ENCODE measurements around the gene FHIT.
A peak's percentile ranks its signal among the peaks of the same experiment; 100 is the strongest.

The FHIT gene

GRCh38 chr3:59750391-59750790 lies 1500.9 kb downstream of the FHIT start:
- Histone ChIP-seq H3K79me2 (ENCODE audit: control insufficient read depth, insufficient read depth, low read length) (no peaks in the 10 kb centered on the region), H3K4me2 (ENCODE audit: low read length) (no peak overlapping the region), H4K5ac (ENCODE audit: low read length) (no peak overlapping the region), H2BK5ac (ENCODE audit: low read length) (no peak overlapping the region), H2BK120ac (ENCODE audit: low read depth, low read length) (no peak overlapping the region), H3K79me1 (ENCODE audit: low read length) (no peaks in the 10 kb centered on the region), H3K4me1 (ENCODE audit: control insufficient read depth, low read depth, low read length) (peaks cover 4% of the 10 kb centered on the region), H3K56ac (ENCODE audit: low read length) (no peak overlapping the region), H3K36me3 (ENCODE audit: control insufficient read depth, insufficient read depth, low read length) (no peaks in the 10 kb centered on the region), H2BK15ac (replicated peaks; ENCODE audit: low read depth) (no peak overlapping the region), H3K23ac (ENCODE audit: low read length) (no peak overlapping the region), H3K4ac (ENCODE audit: low read depth, low read length) (no peak overlapping the region), H3K9ac (ENCODE audit: low read length) (no peak overlapping the region), H3K4me3 (ENCODE audit: low read length) (no peak overlapping the region), H2AK5ac (ENCODE audit: low read length) (no peak overlapping the region), H3K27ac (ENCODE audit: low read depth, low read length) (no peak overlapping the region), H3K27me3 (ENCODE audit: insufficient read depth, low read length, poor library complexity) (no peaks in the 10 kb centered on the region), H3K18ac (ENCODE audit: low read length) (no peak overlapping the region), H4K8ac (ENCODE audit: low read depth, low read length) (no peak overlapping the region)
- no CpG with 5 or more reads among the region's 1 CpG for WGBS (ENCODE audit: extremely low coverage, insufficient coverage, low lambda C conversion rate)
- no peak for DNase-seq

GRCh38 chr3:59749291-59749690 lies 1502.0 kb downstream of the FHIT start:
- Histone ChIP-seq H4K5ac (ENCODE audit: low read length) (no peak overlapping the region), H3K9ac (ENCODE audit: low read length) (no peak overlapping the region), H3K27me3 (ENCODE audit: insufficient read depth, low read length, poor library complexity) (no peaks in the 10 kb centered on the region), H3K79me2 (ENCODE audit: control insufficient read depth, insufficient read depth, low read length) (no peaks in the 10 kb centered on the region), H4K8ac (ENCODE audit: low read depth, low read length) (no peak overlapping the region), H3K18ac (ENCODE audit: low read length) (no peak overlapping the region), H2BK5ac (ENCODE audit: low read length) (no peak overlapping the region), H2BK15ac (replicated peaks; ENCODE audit: low read depth) (no peak overlapping the region), H3K79me1 (ENCODE audit: low read length) (no peaks in the 10 kb centered on the region), H3K56ac (ENCODE audit: low read length) (no peak overlapping the region), H3K4ac (ENCODE audit: low read depth, low read length) (no peak overlapping the region), H3K4me3 (ENCODE audit: low read length) (no peak overlapping the region), H3K4me2 (ENCODE audit: low read length) (no peak overlapping the region), H3K23ac (ENCODE audit: low read length) (no peak overlapping the region), H3K4me1 (ENCODE audit: control insufficient read depth, low read depth, low read length) (no peaks in the 10 kb centered on the region), H3K27ac (ENCODE audit: low read depth, low read length) (no peak overlapping the region), H3K36me3 (ENCODE audit: control insufficient read depth, insufficient read depth, low read length) (no peaks in the 10 kb centered on the region), H2AK5ac (ENCODE audit: low read length) (no peak overlapping the region), H2BK120ac (ENCODE audit: low read depth, low read length) (no peak overlapping the region)
- DNase-seq = no peak
- WGBS (ENCODE audit: extremely low coverage, insufficient coverage, low lambda C conversion rate) = no CpG with 5 or more reads among the region's 6 CpGs

GRCh38 chr3:59746585-59746984 lies 1504.7 kb downstream of the FHIT start:
- Histone ChIP-seq H2BK5ac (ENCODE audit: low read length) (no peak overlapping the region), H3K79me1 (ENCODE audit: low read length) (no peaks in the 10 kb centered on the region), H2AK5ac (ENCODE audit: low read length) (no peak overlapping the region), H4K5ac (ENCODE audit: low read length) (no peak overlapping the region), H3K79me2 (ENCODE audit: control insufficient read depth, insufficient read depth, low read length) (no peaks in the 10 kb centered on the region), H3K4me2 (ENCODE audit: low read length) (no peak overlapping the region), H3K4me1 (ENCODE audit: control insufficient read depth, low read depth, low read length) (no peaks in the 10 kb centered on the region), H3K36me3 (ENCODE audit: control insufficient read depth, insufficient read depth, low read length) (no peaks in the 10 kb centered on the region), H2BK120ac (ENCODE audit: low read depth, low read length) (no peak overlapping the region), H3K56ac (ENCODE audit: low read length) (no peak overlapping the region), H3K18ac (ENCODE audit: low read length) (no peak overlapping the region), H3K4me3 (ENCODE audit: low read length) (no peak overlapping the region), H2BK15ac (replicated peaks; ENCODE audit: low read depth) (no peak overlapping the region), H4K8ac (ENCODE audit: low read depth, low read length) (no peak overlapping the region), H3K23ac (ENCODE audit: low read length) (no peak overlapping the region), H3K27ac (ENCODE audit: low read depth, low read length) (no peak overlapping the region), H3K4ac (ENCODE audit: low read depth, low read length) (no peak overlapping the region), H3K27me3 (ENCODE audit: insufficient read depth, low read length, poor library complexity) (no peaks in the 10 kb centered on the region), H3K9ac (ENCODE audit: low read length) (no peak overlapping the region)
- WGBS (ENCODE audit: extremely low coverage, insufficient coverage, low lambda C conversion rate) = no CpG with 5 or more reads among the region's 3 CpGs
- DNase-seq = no peak

- Histone ChIP-seq H4K8ac (ENCODE audit: low read depth, low read length) (no peak overlapping the region), H3K4me2 (ENCODE audit: low read length) (no peak overlapping the region), H3K4me3 (ENCODE audit: low read length) (no peak overlapping the region), H3K27ac (ENCODE audit: low read depth, low read length) (no peak overlapping the region), H3K18ac (ENCODE audit: low read length) (no peak overlapping the region), H3K4me1 (ENCODE audit: control insufficient read depth, low read depth, low read length) (no peaks in the 10 kb centered on the region), H3K27me3 (ENCODE audit: insufficient read depth, low read length, poor library complexity) (no peaks in the 10 kb centered on the region), H4K5ac (ENCODE audit: low read length) (no peak overlapping the region), H2AK5ac (ENCODE audit: low read length) (no peak overlapping the region), H2BK120ac (ENCODE audit: low read depth, low read length) (no peak overlapping the region), H2BK15ac (replicated peaks; ENCODE audit: low read depth) (no peak overlapping the region), H3K79me2 (ENCODE audit: control insufficient read depth, insufficient read depth, low read length) (no peaks in the 10 kb centered on the region), H2BK5ac (ENCODE audit: low read length) (no peak overlapping the region), H3K9ac (ENCODE audit: low read length) (no peak overlapping the region), H3K4ac (ENCODE audit: low read depth, low read length) (no peak overlapping the region), H3K56ac (ENCODE audit: low read length) (no peak overlapping the region), H3K79me1 (ENCODE audit: low read length) (no peaks in the 10 kb centered on the region), H3K36me3 (ENCODE audit: control insufficient read depth, insufficient read depth, low read length) (no peaks in the 10 kb centered on the region), H3K23ac (ENCODE audit: low read length) (no peak overlapping the region)
- no peak for DNase-seq
- WGBS (ENCODE audit: extremely low coverage, insufficient coverage, low lambda C conversion rate) = no CpG with 5 or more reads among the region's 3 CpGs
Measured at GRCh38 chr3:59737241-59737640, 1514.0 kb downstream of the FHIT start.

- no CpG with 5 or more reads among the region's 4 CpGs for WGBS (ENCODE audit: extremely low coverage, insufficient coverage, low lambda C conversion rate)
- H3K4me2 ChIP-seq (ENCODE audit: low read length) = no peak overlapping the region
Measured at GRCh38 chr3:59734061-59734460, 1517.2 kb downstream of the FHIT start.

GRCh38 chr3:59733041-59733809 lies 1518.0 kb downstream of the FHIT start:
- no CpG with 5 or more reads among the region's 6 CpGs for WGBS (ENCODE audit: extremely low coverage, insufficient coverage, low lambda C conversion rate)
- H3K79me1 ChIP-seq (ENCODE audit: low read length) = no peaks in the 10 kb centered on the region

More at GRCh38 chr3:59734061-59734460, 1517.2 kb downstream of the FHIT start:
- Histone ChIP-seq H3K36me3 (ENCODE audit: control insufficient read depth, insufficient read depth, low read length) (no peaks in the 10 kb centered on the region), H2BK5ac (ENCODE audit: low read length) (no peak overlapping the region), H3K18ac (ENCODE audit: low read length) (no peak overlapping the region), H2BK15ac (replicated peaks; ENCODE audit: low read depth) (no peak overlapping the region), H3K4ac (ENCODE audit: low read depth, low read length) (no peak overlapping the region), H4K5ac (ENCODE audit: low read length) (no peak overlapping the region), H4K8ac (ENCODE audit: low read depth, low read length) (no peak overlapping the region), H2BK120ac (ENCODE audit: low read depth, low read length) (no peak overlapping the region), H3K79me2 (ENCODE audit: control insufficient read depth, insufficient read depth, low read length) (no peaks in the 10 kb centered on the region), H3K79me1 (ENCODE audit: low read length) (no peaks in the 10 kb centered on the region), H3K27me3 (ENCODE audit: insufficient read depth, low read length, poor library complexity) (no peaks in the 10 kb centered on the region), H2AK5ac (ENCODE audit: low read length) (no peak overlapping the region), H3K4me1 (ENCODE audit: control insufficient read depth, low read depth, low read length) (no peaks in the 10 kb centered on the region), H3K4me3 (ENCODE audit: low read length) (no peak overlapping the region), H3K56ac (ENCODE audit: low read length) (no peak overlapping the region), H3K23ac (ENCODE audit: low read length) (no peak overlapping the region), H3K27ac (ENCODE audit: low read depth, low read length) (no peak overlapping the region), H3K9ac (ENCODE audit: low read length) (no peak overlapping the region)
- no peak for DNase-seq

More at GRCh38 chr3:59733041-59733809, 1518.0 kb downstream of the FHIT start:
- Histone ChIP-seq H3K27ac (ENCODE audit: low read depth, low read length) (no peak overlapping the region), H4K5ac (ENCODE audit: low read length) (no peak overlapping the region), H3K4ac (ENCODE audit: low read depth, low read length) (no peak overlapping the region), H3K56ac (ENCODE audit: low read length) (no peak overlapping the region), H3K18ac (ENCODE audit: low read length) (no peak overlapping the region), H2BK120ac (ENCODE audit: low read depth, low read length) (no peak overlapping the region), H3K79me2 (ENCODE audit: control insufficient read depth, insufficient read depth, low read length) (no peaks in the 10 kb centered on the region), H2BK15ac (replicated peaks; ENCODE audit: low read depth) (no peak overlapping the region), H3K23ac (ENCODE audit: low read length) (no peak overlapping the region), H2BK5ac (ENCODE audit: low read length) (no peak overlapping the region), H3K9ac (ENCODE audit: low read length) (no peak overlapping the region), H3K4me1 (ENCODE audit: control insufficient read depth, low read depth, low read length) (no peaks in the 10 kb centered on the region), H3K36me3 (ENCODE audit: control insufficient read depth, insufficient read depth, low read length) (no peaks in the 10 kb centered on the region), H3K4me3 (ENCODE audit: low read length) (no peak overlapping the region), H2AK5ac (ENCODE audit: low read length) (no peak overlapping the region), H3K4me2 (ENCODE audit: low read length) (no peak overlapping the region), H3K27me3 (ENCODE audit: insufficient read depth, low read length, poor library complexity) (no peaks in the 10 kb centered on the region), H4K8ac (ENCODE audit: low read depth, low read length) (no peak overlapping the region)
- DNase-seq = peak; percentile 48
